Kidney (tissue), 14 donors: Measurements from ENCODE around the gene COL5A2. TPM values are rescaled to one million over a fixed set of nuclear protein-coding genes. Genes with fewer than 3 reads are reported as not detected.

ENCODE experiments used
- DNase-seq, 5 donors: peaks; one replicate each; pipeline ENCODE4 v3.0.0-alpha.2; 2013 to 2020
- FAIRE-seq: peaks from 2 replicates; lab custom pipeline; 2012; peaks lifted over from hg19 to GRCh38; lab: Jason Lieb, UNC
- H3K27ac ChIP-seq, 2 donors: one replicate each; pipeline ENCODE4 v1.7.0; 2013; ENCODE audit warnings: low read depth in 2 of 2, low read length in 2 of 2, inconsistent platforms in 1 of 2
- H3K27me3 ChIP-seq: one replicate; pipeline ENCODE4 v1.7.1; 2013; ENCODE audit warnings: low read length, inconsistent platforms; ENCODE audit not compliant: control insufficient read depth, insufficient read depth
- H3K36me3 ChIP-seq, 3 donors: one replicate each; pipeline versions ENCODE4 v1.7.0 to v1.7.1; 2013; ENCODE audit warnings: low read length in 3 of 3, control low read depth in 1 of 3, inconsistent platforms in 1 of 3; ENCODE audit not compliant: insufficient read depth in 3 of 3, control insufficient read depth in 2 of 3
- H3K4me1 ChIP-seq, 3 donors: one replicate each; pipeline versions ENCODE4 v1.7.0 to v1.7.1; 2013; ENCODE audit warnings: low read length in 3 of 3, inconsistent platforms in 1 of 3, low read depth in 1 of 3; ENCODE audit not compliant: control insufficient read depth in 2 of 3, insufficient read depth in 2 of 3
- H3K4me3 ChIP-seq, 3 donors: one replicate each; pipeline versions ENCODE4 v1.7.0 to v1.8.1; 2013; ENCODE audit warnings: low read length in 3 of 3, control low read depth in 1 of 3, inconsistent platforms in 1 of 3
- H3K9ac ChIP-seq, 3 donors: one replicate each; pipeline versions ENCODE4 v1.7.0 to v1.7.1; 2013; ENCODE audit warnings: low read length in 3 of 3, control low read depth in 1 of 3, inconsistent platforms in 1 of 3
- H3K9me3 ChIP-seq, 3 donors: one replicate each; pipeline versions ENCODE4 v1.7.0 to v1.7.1; 2013; ENCODE audit warnings: low read length in 3 of 3, control low read depth in 1 of 3, inconsistent platforms in 1 of 3; ENCODE audit not compliant: control insufficient read depth in 2 of 3, insufficient read depth in 1 of 3
- CTCF ChIP-seq: IDR thresholded peaks from 3 replicates; pipeline ENCODE4 v1.5.1; 2012; ENCODE audit warnings: mild to moderate bottlenecking, moderate library complexity, borderline replicate concordance; ENCODE audit not compliant: insufficient read depth; ENCODE audit errors: extremely low read depth
- intact Hi-C: fragments of 100-400 bp; cut with DNase I; formaldehyde crosslinking; loops from one replicate; pipeline ENCODE4 v1.11.1; 2022
- polyA plus RNA-seq: library from polyadenylated mRNA; stranded (reverse); fragments of 350-450 nt; fragmentation: Illumina TruSeq; extraction: RNeasy Lipid Tissue Mini Kit (QIAGEN cat#74804); gene quantifications from one replicate; pipeline ENCODE4 v1.2.3, GENCODE V29; 2014; ENCODE audit warnings: low read depth, low replicate concordance; ENCODE audit not compliant: insufficient read depth
- total RNA-seq: library from RNA; stranded (reverse); fragmentation: NEBNext Ultra II Directional; extraction: Animal tissue kit (Norgen Biotek cat#: 25700); gene quantifications from one replicate; pipeline ENCODE4 v1.2.1, GENCODE V29; 2021
- donor health status: control.
- donor health status: control.
- donor health status: control.
- donor health status: control.
- donor health status: control.
- donor health status: DM: yes; HTN: yes; CAD: no.
- donor health status: Normal renal cell carcinoma (clear cell type).

The COL5A2 gene
- total and polyA plus RNA-seq, 2 donors from 2014 or later, result 3.6 to 12.3 TPM

- no peak overlapping the region for H3K27ac ChIP-seq
- H3K9ac ChIP-seq, result no peak overlapping the region
- no peaks in the 10 kb centered on the region for H3K4me1 ChIP-seq
- intact Hi-C loops, result no loop called here
- DNase-seq (no peak), FAIRE-seq (no peak)
- peaks cover 0 to 9% (median 2%) of the 10 kb centered on the region in 3 donors for H3K36me3 ChIP-seq
- no peaks in the 10 kb centered on the region for H3K9me3 ChIP-seq
- no peaks in the 10 kb centered on the region for H3K27me3 ChIP-seq
- no peak for TF ChIP-seq CTCF
- no peak overlapping the region for H3K4me3 ChIP-seq
Observed at GRCh38 chr2:188997263-188997662, 182.3 kb downstream of the COL5A2 start.

GRCh38 chr2:188993247-188993646, 186.3 kb downstream of the COL5A2 start:
- Histone ChIP-seq H3K36me3 (peaks cover 0 to 9% (median 2%) of the 10 kb centered on the region in 3 donors), H3K9ac (no peak overlapping the region), H3K9me3 (no peaks in the 10 kb centered on the region), H3K4me1 (no peaks in the 10 kb centered on the region), H3K27me3 (no peaks in the 10 kb centered on the region), H3K27ac (no peak overlapping the region), H3K4me3 (no peak overlapping the region)
- no peak for TF ChIP-seq CTCF
- DNase-seq (no peak), FAIRE-seq (no peak)
- intact Hi-C loops, result no loop called here

- no peak overlapping the region for H3K27ac ChIP-seq
Observed at GRCh38 chr2:188986839-188987238, 192.7 kb downstream of the COL5A2 start.

More at GRCh38 chr2:188986839-188987238, 192.7 kb downstream of the COL5A2 start:
- Histone ChIP-seq H3K9me3 (no peaks in the 10 kb centered on the region), H3K4me3 (no peak overlapping the region), H3K27me3 (no peaks in the 10 kb centered on the region), H3K36me3 (peaks cover 0 to 4% (median 3%) of the 10 kb centered on the region in 3 donors), H3K4me1 (no peaks in the 10 kb centered on the region), H3K9ac (no peak overlapping the region)
- FAIRE-seq, result no peak
- no peak for TF ChIP-seq CTCF
- intact Hi-C loops, result no loop called here
- DNase-seq, result no peak
